GM23338 (cell line): ENCODE results near the gene LRRC3C. TPM values are rescaled to one million over a fixed set of nuclear protein-coding genes. Genes with fewer than 3 reads are reported as not detected.

Experiments used
- ATAC-seq: fragments of 200-7000 bp; cut with Tn5 transposase; 3 replicates; pipeline ENCODE4 v1.9.1; 2020
- DNase-seq: peaks from one replicate; pipeline ENCODE4 v3.0.0-alpha.2; 2015; ENCODE audit warnings: low spot score
- H2AFZ ChIP-seq: fragments of 200-600 bp; sonication (generic); 2 replicates; pipeline ENCODE4 v1.8.0; 2016; ENCODE audit warnings: antibody characterized with exemption, mild to moderate bottlenecking, moderate library complexity
- H3F3A ChIP-seq: fragments of 200-600 bp; sonication (generic); replicated peaks from 2 replicates; pipeline ENCODE4 v1.8.0; 2017; ENCODE audit warnings: antibody characterized with exemption, mixed run types, low read depth
- H3K27ac ChIP-seq: fragments of 200-600 bp; sonication (generic); 2 replicates; pipeline ENCODE4 v1.6.1; 2016; ENCODE audit warnings: low read depth
- H3K27me3 ChIP-seq: fragments of 200-600 bp; sonication (generic); 2 replicates; pipeline ENCODE4 v1.8.0; 2016; ENCODE audit warnings: mild to moderate bottlenecking, mixed run types, moderate library complexity; ENCODE audit not compliant: insufficient read depth
- H3K36me3 ChIP-seq: fragments of 200-600 bp; sonication (generic); 2 replicates; pipeline ENCODE4 v1.8.0; 2016; ENCODE audit warnings: mild to moderate bottlenecking; ENCODE audit not compliant: insufficient read depth
- H3K4me1 ChIP-seq: fragments of 200-600 bp; sonication (generic); 2 replicates; pipeline ENCODE4 v1.8.0; 2016; ENCODE audit warnings: mild to moderate bottlenecking, moderate library complexity; ENCODE audit not compliant: insufficient read depth
- H3K4me2 ChIP-seq: fragments of 200-600 bp; sonication (generic); 2 replicates; pipeline ENCODE4 v1.7.1; 2017; ENCODE audit warnings: mixed run types
- H3K4me3 ChIP-seq: fragments of 200-600 bp; sonication (generic); 2 replicates; pipeline ENCODE4 v1.6.1; 2016; ENCODE audit warnings: mixed run types
- H3K79me2 ChIP-seq: fragments of 200-600 bp; sonication (generic); replicated peaks from 2 replicates; pipeline ENCODE4 v1.8.0; 2017; ENCODE audit warnings: mild to moderate bottlenecking; ENCODE audit not compliant: insufficient read depth
- H3K9me2 ChIP-seq: fragments of 200-600 bp; sonication (generic); 2 replicates; pipeline ENCODE4 v1.8.0; 2017; ENCODE audit not compliant: insufficient read depth
- H4K20me1 ChIP-seq: fragments of 200-600 bp; sonication (generic); replicated peaks from 2 replicates; pipeline ENCODE4 v1.8.0; 2017; ENCODE audit warnings: mild to moderate bottlenecking; ENCODE audit not compliant: insufficient read depth
- H3K27ac Mint-ChIP-seq: 2 replicates; pipeline ENCODE4 v1.8.0; 2020; ENCODE audit warnings: inconsistent platforms, mild to moderate bottlenecking, moderate library complexity, mixed read lengths
- H3K27me3 Mint-ChIP-seq: 3 replicates; pipeline ENCODE4 v1.8.0; 2022; ENCODE audit warnings: low read depth, mild to moderate bottlenecking, moderate library complexity, mixed read lengths, inconsistent platforms; ENCODE audit not compliant: insufficient read depth, poor library complexity
- H3K36me3 Mint-ChIP-seq: 3 replicates; pipeline ENCODE4 v1.8.0; 2021; ENCODE audit warnings: low read depth, mild to moderate bottlenecking, inconsistent platforms, moderate library complexity, mixed read lengths
- H3K4me1 Mint-ChIP-seq: 3 replicates; pipeline ENCODE4 v1.8.0; 2020; ENCODE audit warnings: mild to moderate bottlenecking, inconsistent platforms, mixed read lengths
- H3K4me3 Mint-ChIP-seq: 3 replicates; pipeline ENCODE4 v1.8.0; 2021; ENCODE audit warnings: moderate library complexity, mild to moderate bottlenecking, inconsistent platforms, mixed read lengths
- H3K9me3 Mint-ChIP-seq: 3 replicates; pipeline ENCODE4 v1.8.0; 2020; ENCODE audit warnings: moderate library complexity, mild to moderate bottlenecking, inconsistent platforms, mixed read lengths
- CREB1 ChIP-seq: fragments of 250-450 bp; sonication (Bioruptor Pico); IDR thresholded peaks from 2 replicates; pipeline ENCODE4 v1.5.0; 2020; ENCODE audit warnings: low read depth, mild to moderate bottlenecking, moderate library complexity
- ETS1 ChIP-seq: IDR thresholded peaks from 2 replicates; pipeline ENCODE4 v1.6.1; 2016; ENCODE audit warnings: antibody characterized with exemption
- EZH2phosphoT487 ChIP-seq: fragments of 200-600 bp; sonication (generic); IDR thresholded peaks from one replicate; pipeline ENCODE4 v1.8.1; 2018; ENCODE audit warnings: antibody characterized with exemption; ENCODE audit not compliant: unreplicated experiment
- POLR2AphosphoS5 ChIP-seq: IDR thresholded peaks from 2 replicates; pipeline ENCODE4 v1.6.1; 2016; ENCODE audit warnings: antibody characterized with exemption, low read depth
- REST ChIP-seq: IDR thresholded peaks from one replicate; pipeline ENCODE4 v1.6.1; 2018; ENCODE audit warnings: antibody characterized with exemption; ENCODE audit not compliant: unreplicated experiment
- ZNF114 ChIP-seq: fragments of 250-450 bp; sonication (Bioruptor Pico); IDR thresholded peaks from 2 replicates; pipeline ENCODE4 v1.5.0; 2020; ENCODE audit warnings: mild to moderate bottlenecking, moderate library complexity
- ZNF331 ChIP-seq: fragments of 250-450 bp; sonication (Bioruptor Pico); IDR thresholded peaks from 2 replicates; pipeline ENCODE4 v1.5.0; 2020; ENCODE audit warnings: low read depth, mild to moderate bottlenecking, moderate library complexity
- ZNF462 ChIP-seq: fragments of 250-450 bp; sonication (Bioruptor Pico); IDR thresholded peaks from 2 replicates; pipeline ENCODE4 v1.5.0; 2020; ENCODE audit warnings: mild to moderate bottlenecking, moderate library complexity
- polyA plus RNA-seq: library from polyadenylated mRNA; unstranded; fragments of >200 nt; fragmentation: Nextera tagmentation; extraction: Ambion mirVana; gene quantifications from 2 replicates; pipeline ENCODE4 v1.2.1, GENCODE V29; 2016
- total RNA-seq: library from RNA; depleted of rRNA; stranded (reverse); fragments of >200 nt; shearing (Covaris generic); gene quantifications from 2 replicates; pipeline ENCODE4 v1.2.3, GENCODE V29; 2014

The LRRC3C gene
- total and polyA plus RNA-seq, 2 experiments from 2014 or later = 0.24 TPM; not detected in 1

- no peak for TF ChIP-seq ZNF462
- no peak for TF ChIP-seq ZNF114 (CRISPR knock-in tag)
- TF ChIP-seq REST = no peak
- no peak for TF ChIP-seq ZNF331 (CRISPR knock-in tag)
Measured at GRCh38 chr17:39988206-39988810, 60.8 kb downstream of the LRRC3C start (continued).

- Histone ChIP-seq H3K4me2 (no peak overlapping the region), H2AFZ (no peak overlapping the region), H3K4me1 (no peaks in the 10 kb centered on the region), H3K4me3 (no peak overlapping the region), H3K79me2 (no peaks in the 10 kb centered on the region), H3K27me3 (no peaks in the 10 kb centered on the region), H3K9me2 (no peaks in the 10 kb centered on the region), H3K27ac (no peak overlapping the region), H3K36me3 (peaks cover 47% of the 10 kb centered on the region), H3F3A (peaks cover 8% of the 10 kb centered on the region; the same call in 1 of the 2 replicates), H4K20me1 (peaks cover 9% of the 10 kb centered on the region)
- H3K4me1 Mint-ChIP-seq = no peaks in the 10 kb centered on the region
- ATAC-seq = no peak
- no peak overlapping the region for H3K27ac Mint-ChIP-seq
- peaks cover 80% of the 10 kb centered on the region for H3K36me3 Mint-ChIP-seq
- H3K27me3 Mint-ChIP-seq = peaks cover 13% of the 10 kb centered on the region
- H3K4me3 Mint-ChIP-seq = no peak overlapping the region
- no peaks in the 10 kb centered on the region; the same call in 2 of the 3 replicates for H3K9me3 Mint-ChIP-seq
- DNase-seq = no peak
- no peak for TF ChIP-seq ETS1
- TF ChIP-seq ZNF331 (CRISPR knock-in tag) = no peak
- TF ChIP-seq REST = no peak
- TF ChIP-seq EZH2phosphoT487 = no peak
- TF ChIP-seq CREB1 (CRISPR knock-in tag) = no peak
- TF ChIP-seq POLR2AphosphoS5 = no peak
Measured at GRCh38 chr17:39994448-39994847, 66.9 kb downstream of the LRRC3C start.
